Chondrocyte (in vitro differentiated cells): ENCODE data around the gene DPM1. TPM values are rescaled to one million over a fixed set of nuclear protein-coding genes. Genes with fewer than 3 reads are reported as not detected.

Experiments
- DNase-seq: peaks from one replicate; pipeline ENCODE4 v3.0.0; 2021; ENCODE audit warnings: mixed read lengths, low spot score
- H3K27ac Mint-ChIP-seq: one replicate; pipeline ENCODE4 v1.8.0; 2021; ENCODE audit warnings: mild to moderate bottlenecking, moderate library complexity, mixed read lengths; ENCODE audit not compliant: unreplicated experiment
- H3K27me3 Mint-ChIP-seq: 2 replicates; pipeline ENCODE4 v1.8.0; 2021; ENCODE audit warnings: low read depth, mixed read lengths
- H3K36me3 Mint-ChIP-seq: 2 replicates; pipeline ENCODE4 v1.8.0; 2021; ENCODE audit warnings: low read depth, mixed read lengths
- H3K4me1 Mint-ChIP-seq: 2 replicates; pipeline ENCODE4 v1.8.0; 2021; ENCODE audit warnings: low read depth, mild to moderate bottlenecking, mixed read lengths
- H3K4me3 Mint-ChIP-seq: one replicate; pipeline ENCODE4 v1.8.0; 2021; ENCODE audit warnings: mild to moderate bottlenecking, moderate library complexity, mixed read lengths; ENCODE audit not compliant: unreplicated experiment
- H3K9me3 Mint-ChIP-seq: 2 replicates; pipeline ENCODE4 v1.8.0; 2021; ENCODE audit warnings: low read depth, mixed read lengths
- CTCF ChIP-seq: fragments of 200-600 bp; sonication (generic); IDR thresholded peaks from 2 replicates; pipeline ENCODE4 v1.5.0; 2021; ENCODE audit warnings: antibody characterized with exemption, mild to moderate bottlenecking, moderate library complexity
- total RNA-seq: library from RNA; stranded (reverse); gene quantifications from 3 replicates; pipeline ENCODE4 v1.2.1, GENCODE V29; 2021

DPM1 gene
- total RNA-seq, 1 donor from 2014 or later = 40.5 TPM

GRCh38 chr20:50932016-50932485, 26.3 kb downstream of the DPM1 start:
- Mint-ChIP-seq H3K27me3 (no peaks in the 10 kb centered on the region), H3K4me3 (peak overlapping the region; percentile 76), H3K9me3 (no peaks in the 10 kb centered on the region), H3K36me3 (peaks cover 8% of the 10 kb centered on the region), H3K27ac (peak overlapping the region; percentile 77), H3K4me1 (peaks cover 37% of the 10 kb centered on the region)
- DNase-seq = no peak
- no peak for TF ChIP-seq CTCF

DNA sequence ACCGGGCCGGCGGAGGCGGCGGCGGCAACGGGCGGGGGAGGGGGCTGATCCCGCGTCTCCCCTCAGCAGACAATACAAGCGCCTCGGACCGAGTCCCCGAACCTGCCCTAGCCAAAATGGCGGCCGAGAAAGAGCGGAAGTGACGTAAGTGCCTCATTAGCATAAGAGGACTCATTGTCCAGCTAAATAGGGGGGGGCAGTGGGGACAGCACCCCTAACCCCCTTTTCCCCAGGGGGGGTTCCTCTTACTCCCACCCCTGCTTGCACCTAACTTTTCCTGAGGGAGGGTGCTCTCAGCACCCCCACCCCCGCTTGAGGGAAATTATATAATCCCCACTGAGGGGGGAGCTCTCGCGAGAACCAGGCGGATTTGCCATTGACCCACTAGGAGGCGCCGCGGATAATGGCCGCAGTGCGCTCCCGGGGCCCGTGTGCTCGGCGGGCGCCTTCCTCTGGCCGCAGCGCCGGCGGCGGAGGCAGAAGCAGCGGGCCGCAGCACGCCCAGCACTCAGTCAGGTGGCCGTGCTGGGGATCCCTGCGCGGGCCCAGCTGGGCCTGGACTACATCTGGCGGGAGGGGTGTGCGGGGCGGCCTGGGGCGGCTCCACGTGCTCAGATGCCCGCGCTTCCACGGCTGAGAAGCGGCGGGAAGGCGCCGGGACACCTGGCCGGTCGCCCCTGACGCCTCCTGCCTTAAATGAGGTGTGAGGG, 26.9 kb downstream of the DPM1 start, which contains the start of gene ADNP:
ADNP (minus strand) TSS at position 132 of the 710 bp plus-strand sequence. CDS start 27,441 bp downstream, outside the sequence.
- TF ChIP-seq CTCF = peak; percentile 83
- no peaks in the 10 kb centered on the region for H3K9me3 Mint-ChIP-seq
- H3K27me3 Mint-ChIP-seq = no peaks in the 10 kb centered on the region
- peaks cover 42% of the 10 kb centered on the region for H3K4me1 Mint-ChIP-seq
- peaks cover 8% of the 10 kb centered on the region for H3K36me3 Mint-ChIP-seq
- H3K27ac Mint-ChIP-seq = peak within 1 kb of the TSS; percentile 94
- H3K4me3 Mint-ChIP-seq = peak within 1 kb of the TSS; percentile 87
- no peak for DNase-seq

- H3K27me3 Mint-ChIP-seq = no peaks in the 10 kb centered on the region
- no peaks in the 10 kb centered on the region for H3K9me3 Mint-ChIP-seq
- H3K27ac Mint-ChIP-seq = peak overlapping the region; percentile 94
- TF ChIP-seq CTCF = no peak
- DNase-seq = no peak
- H3K4me3 Mint-ChIP-seq = peak overlapping the region; percentile 71
- H3K36me3 Mint-ChIP-seq = peaks cover 8% of the 10 kb centered on the region
- peaks cover 45% of the 10 kb centered on the region for H3K4me1 Mint-ChIP-seq
Observed at GRCh38 chr20:50930976-50931305, 27.4 kb downstream of the DPM1 start.

GRCh38 chr20:50930139-50930975, 28.0 kb downstream of the DPM1 start:
- Mint-ChIP-seq H3K9me3 (no peaks in the 10 kb centered on the region), H3K4me3 (peak overlapping the region; percentile 89), H3K4me1 (peaks cover 51% of the 10 kb centered on the region), H3K27ac (peak overlapping the region; percentile 94), H3K27me3 (no peaks in the 10 kb centered on the region), H3K36me3 (peaks cover 6% of the 10 kb centered on the region)
- no peak for DNase-seq
- TF ChIP-seq CTCF = no peak
